ENCODE measurements around the gene ASPG. TPM values are rescaled to one million over a fixed set of nuclear protein-coding genes. Genes with fewer than 3 reads are reported as not detected.

ASPG gene
- not detected in 2 replicates for total RNA-seq

GRCh38 chr14:104085032-104085888 lies at the start of gene ASPG:
ASPG (plus strand) TSS chr14:104085700; CDS start chr14:104085771, 71 bp downstream.

GRCh38 chr14:104138098-104138717 lies 52.7 kb downstream of the ASPG start, which contains the start of gene KIF26A:
KIF26A (plus strand) TSS chr14:104138587; CDS start chr14:104138723, 136 bp downstream.

Other genes starting within 250 kb of the ASPG start
- 1.9 and 2.1 TPM in 2 replicates for gene PPP1R13B, start 238.1 kb upstream of the ASPG start, total RNA-seq
- gene TDRD9, start 157.2 kb upstream of the ASPG start, total RNA-seq, result 0.37 and 0.57 TPM in 2 replicates
- not detected in 2 replicates for gene RD3L, start 143.2 kb upstream of the ASPG start, total RNA-seq
- gene KIF26A, start 52.9 kb downstream of the ASPG start, total RNA-seq, result under 0.01 and 0.14 TPM in 2 replicates